Thyroid gland (tissue), 4 donors: ENCODE measurements around the gene HOXB1.

Experiments
- POLR2A ChIP-seq, 2 donors: fragments of 450-650 bp; IDR thresholded peaks; one replicate each; pipeline ENCODE4 v1.6.1; 2017; ENCODE audit warnings: antibody characterized with exemption in 2 of 2, mild to moderate bottlenecking in 2 of 2, moderate library complexity in 1 of 2
- TF ChIP-seq, protein P1 (sequence below), 6 experiments: fragments of 200-600 bp in 3 of 6; fragments of 450-650 bp in 3 of 6; sonication (generic) in 3 of 6; IDR thresholded peaks; one replicate each; pipeline ENCODE4 v1.5.1; 2016 to 2019; ENCODE audit warnings: antibody characterized with exemption in 6 of 6, mild to moderate bottlenecking in 2 of 6, inconsistent platforms in 1 of 6, moderate library complexity in 1 of 6

DNA sequence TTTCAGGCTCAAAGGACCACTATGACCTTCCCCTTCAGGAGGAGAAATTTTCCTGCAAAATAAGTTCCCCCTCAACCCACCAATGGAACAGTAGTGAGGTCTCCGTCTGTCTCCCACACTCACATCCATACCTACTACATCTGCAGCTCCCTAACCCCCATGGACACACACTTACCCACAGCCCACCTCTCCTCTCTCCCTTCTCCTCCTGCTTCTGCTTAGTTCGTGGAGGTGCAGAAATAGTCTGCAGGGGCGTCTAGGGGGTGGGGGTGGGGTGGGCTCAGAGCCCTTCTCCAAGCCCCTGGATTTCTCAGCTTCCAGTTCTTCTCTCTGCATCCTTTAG lies 38.4 kb upstream of the HOXB1 start:
- TF ChIP-seq POLR2A (IDR thresholded peaks at IDR 0.05): no peak
- TF ChIP-seq, protein P1, sequence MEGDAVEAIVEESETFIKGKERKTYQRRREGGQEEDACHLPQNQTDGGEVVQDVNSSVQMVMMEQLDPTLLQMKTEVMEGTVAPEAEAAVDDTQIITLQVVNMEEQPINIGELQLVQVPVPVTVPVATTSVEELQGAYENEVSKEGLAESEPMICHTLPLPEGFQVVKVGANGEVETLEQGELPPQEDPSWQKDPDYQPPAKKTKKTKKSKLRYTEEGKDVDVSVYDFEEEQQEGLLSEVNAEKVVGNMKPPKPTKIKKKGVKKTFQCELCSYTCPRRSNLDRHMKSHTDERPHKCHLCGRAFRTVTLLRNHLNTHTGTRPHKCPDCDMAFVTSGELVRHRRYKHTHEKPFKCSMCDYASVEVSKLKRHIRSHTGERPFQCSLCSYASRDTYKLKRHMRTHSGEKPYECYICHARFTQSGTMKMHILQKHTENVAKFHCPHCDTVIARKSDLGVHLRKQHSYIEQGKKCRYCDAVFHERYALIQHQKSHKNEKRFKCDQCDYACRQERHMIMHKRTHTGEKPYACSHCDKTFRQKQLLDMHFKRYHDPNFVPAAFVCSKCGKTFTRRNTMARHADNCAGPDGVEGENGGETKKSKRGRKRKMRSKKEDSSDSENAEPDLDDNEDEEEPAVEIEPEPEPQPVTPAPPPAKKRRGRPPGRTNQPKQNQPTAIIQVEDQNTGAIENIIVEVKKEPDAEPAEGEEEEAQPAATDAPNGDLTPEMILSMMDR (IDR thresholded peaks at IDR 0.05): no peak
